Astrocyte (in vitro differentiated cells and primary cell): ENCODE data around the gene NCAM1.

ENCODE experiments used
- CTCF ChIP-seq: IDR thresholded peaks from 2 replicates; pipeline ENCODE4 v1.5.1; 2011; ENCODE audit warnings: low read depth, mild to moderate bottlenecking, inconsistent platforms, low read length, moderate library complexity; ENCODE audit not compliant: insufficient read depth
- EZH2 ChIP-seq: IDR thresholded peaks from 2 replicates; pipeline ENCODE4 v1.6.1; 2012; ENCODE audit warnings: mild to moderate bottlenecking, low read length, inconsistent platforms; ENCODE audit not compliant: insufficient read depth

- TF ChIP-seq CTCF (no peak), EZH2 (no peak)
These were observed 242.0 kb downstream of the NCAM1 start for GRCh38 chr11:113203141-113203753.
